Right atrium auricular region (tissue), 2 donors: ENCODE results near the gene TRIM41. TPM values are rescaled to one million over a fixed set of nuclear protein-coding genes. Genes with fewer than 3 reads are reported as not detected.

ENCODE experiments used
- DNase-seq: peaks from one replicate; pipeline ENCODE4 v3.0.0-alpha.2; 2019; ENCODE audit warnings: low spot score
- H3K27ac ChIP-seq, 2 donors: fragments of 200-600 bp; sonication (generic); 1 replicate in 1 of 2; 2 replicates in 1 of 2; pipeline ENCODE4 v1.5.1; 2016 to 2019
- H3K27me3 ChIP-seq, 2 donors: fragments of 200-600 bp; sonication (generic); one replicate each; pipeline versions ENCODE4 v1.5.1 to v1.6.0; 2017 to 2019
- H3K36me3 ChIP-seq: fragments of 200-600 bp; sonication (generic); one replicate; pipeline ENCODE4 v1.5.1; 2016
- H3K4me1 ChIP-seq, 2 donors: fragments of 200-600 bp; sonication (generic); one replicate each; pipeline versions ENCODE4 v1.5.1 to v1.6.0; 2017 to 2019
- H3K4me3 ChIP-seq, 2 donors: fragments of 200-600 bp; sonication (generic); 1 replicate in 1 of 2; 2 replicates in 1 of 2; pipeline ENCODE4 v1.5.1; 2017 to 2019; ENCODE audit warnings: mild to moderate bottlenecking in 1 of 2, moderate library complexity in 1 of 2
- H3K9me3 ChIP-seq, 2 donors: fragments of 200-600 bp; sonication (generic); one replicate each; pipeline ENCODE4 v1.5.1; 2019
- CTCF ChIP-seq, 2 donors: fragments of 200-600 bp; sonication (generic); IDR thresholded peaks; one replicate each; pipeline ENCODE4 v1.5.1; 2019; ENCODE audit warnings: antibody characterized with exemption in 2 of 2
- total RNA-seq, 2 donors: library from RNA; depleted of rRNA; stranded (reverse); fragments of >200 nt; gene quantifications; one replicate each; pipeline ENCODE4 v1.1.0, GENCODE V29; 2016

TRIM41 gene
- total RNA-seq, 2 donors from 2014 or later = 10.0 to 11.2 TPM

- H3K9me3 ChIP-seq = no peaks in the 10 kb centered on the region
- H3K27me3 ChIP-seq = no peaks in the 10 kb centered on the region
- no peak overlapping the region for H3K4me3 ChIP-seq
- TF ChIP-seq CTCF (IDR thresholded peaks at IDR 0.05) = no peak
- no peaks in the 10 kb centered on the region for H3K36me3 ChIP-seq
- H3K4me1 ChIP-seq = peaks cover 0 to 31% of the 10 kb centered on the region in 2 donors
- DNase-seq = no peak
- no peak overlapping the region for H3K27ac ChIP-seq
These were observed 3.6 kb upstream of the TRIM41 start for GRCh38 chr5:181219262-181220177.

GRCh38 chr5:181220178-181220515 is 2.9 kb upstream of the TRIM41 start:
- H3K4me3 ChIP-seq = no peak overlapping the region
- H3K36me3 ChIP-seq = no peaks in the 10 kb centered on the region
- no peak for TF ChIP-seq CTCF (IDR thresholded peaks at IDR 0.05)
- DNase-seq = no peak
- no peaks in the 10 kb centered on the region for H3K27me3 ChIP-seq
- H3K9me3 ChIP-seq = no peaks in the 10 kb centered on the region
- H3K27ac ChIP-seq = no peak overlapping the region
- peaks cover 0 to 37% of the 10 kb centered on the region in 2 donors for H3K4me1 ChIP-seq

GRCh38 chr5:181221105-181221791 is 1.8 kb upstream of the TRIM41 start:
- H3K27me3 ChIP-seq = no peaks in the 10 kb centered on the region
- H3K4me3 ChIP-seq = peak overlapping the region in 1 of 2 donors; percentile 61
- no peak for TF ChIP-seq CTCF (IDR thresholded peaks at IDR 0.05)
- H3K4me1 ChIP-seq = peaks cover 0 to 35% of the 10 kb centered on the region in 2 donors
- no peak for DNase-seq
- peak overlapping the region; percentile 96 to 99 for H3K27ac ChIP-seq
- no peaks in the 10 kb centered on the region for H3K9me3 ChIP-seq
- no peaks in the 10 kb centered on the region for H3K36me3 ChIP-seq

GRCh38 chr5:181221792-181222629 is 1.1 kb upstream of the TRIM41 start:
- H3K4me3 ChIP-seq = peak overlapping the region; percentile 61 to 87
- peaks cover 3% of the 10 kb centered on the region for H3K36me3 ChIP-seq
- peak; percentile 99 for DNase-seq
- no peak for TF ChIP-seq CTCF (IDR thresholded peaks at IDR 0.05)
- H3K27ac ChIP-seq = peak overlapping the region; percentile 96 to 99
- H3K27me3 ChIP-seq = no peaks in the 10 kb centered on the region
- H3K4me1 ChIP-seq = peaks cover 0 to 27% of the 10 kb centered on the region in 2 donors
- H3K9me3 ChIP-seq = no peaks in the 10 kb centered on the region

- TF ChIP-seq CTCF (IDR thresholded peaks at IDR 0.05) = no peak
- peak overlapping the region; percentile 61 to 87 for H3K4me3 ChIP-seq
- peaks cover 0 to 21% of the 10 kb centered on the region in 2 donors for H3K4me1 ChIP-seq
- no peak for DNase-seq
- H3K9me3 ChIP-seq = no peaks in the 10 kb centered on the region
- peaks cover 7% of the 10 kb centered on the region for H3K36me3 ChIP-seq
- peak overlapping the region; percentile 96 to 99 for H3K27ac ChIP-seq
- no peaks in the 10 kb centered on the region for H3K27me3 ChIP-seq
These were observed 437 bp upstream of the TRIM41 start for GRCh38 chr5:181222630-181223057.
